SIG-M5 (cell line): ENCODE measurements around the gene MRPS27.

Experiments
- DNase-seq: peaks from one replicate; lab custom pipeline; 2025; lab: John Stamatoyannopoulos, UW

Gene MRPS27

DNA sequence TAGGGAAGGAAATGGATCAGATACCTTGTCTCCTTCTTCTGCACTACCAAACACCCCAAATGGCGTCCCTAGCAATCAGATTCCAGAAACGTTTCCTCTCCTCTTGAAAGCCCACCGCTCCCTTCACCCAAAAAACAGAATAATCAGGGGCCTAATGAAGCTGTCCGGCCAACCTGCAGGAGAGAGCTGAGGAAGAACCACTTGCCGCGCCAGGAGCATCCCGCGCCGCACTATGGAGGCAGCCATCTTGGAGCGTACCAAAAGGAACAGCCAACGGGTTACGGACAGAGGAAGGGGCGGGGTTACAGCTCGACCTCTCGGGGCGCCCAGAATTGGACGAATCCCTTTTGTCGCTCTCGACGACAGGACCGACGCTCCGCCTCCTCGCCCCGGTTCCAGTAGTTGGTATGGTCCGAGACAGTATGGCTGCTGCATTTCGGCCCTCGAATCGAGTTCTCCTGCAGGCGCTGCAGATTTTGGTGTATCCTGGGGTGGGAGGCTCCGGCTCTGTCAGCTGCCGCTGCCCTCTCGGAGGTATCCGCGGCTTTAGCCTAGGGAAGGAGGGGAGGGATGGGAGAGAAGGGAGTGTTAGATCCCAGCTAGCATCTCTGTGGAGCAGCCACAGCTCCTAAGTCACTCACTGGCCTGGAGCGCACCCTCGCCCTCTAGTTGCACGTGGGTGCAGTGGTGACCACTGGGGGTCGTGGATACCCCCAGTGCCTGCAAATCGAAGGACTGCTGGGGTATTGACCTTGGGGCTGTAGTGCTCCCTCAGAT, at the start of gene MRPS27, which contains the start of gene PTCD2:
MRPS27 (minus strand) TSS at position 265 of the 777 bp plus-strand sequence; CDS start at position 246, 19 bp downstream.
PTCD2 (plus strand) TSS at position 398 of the 777 bp plus-strand sequence; CDS start at position 408, 10 bp downstream.
- peak; percentile 94 for DNase-seq

DNA sequence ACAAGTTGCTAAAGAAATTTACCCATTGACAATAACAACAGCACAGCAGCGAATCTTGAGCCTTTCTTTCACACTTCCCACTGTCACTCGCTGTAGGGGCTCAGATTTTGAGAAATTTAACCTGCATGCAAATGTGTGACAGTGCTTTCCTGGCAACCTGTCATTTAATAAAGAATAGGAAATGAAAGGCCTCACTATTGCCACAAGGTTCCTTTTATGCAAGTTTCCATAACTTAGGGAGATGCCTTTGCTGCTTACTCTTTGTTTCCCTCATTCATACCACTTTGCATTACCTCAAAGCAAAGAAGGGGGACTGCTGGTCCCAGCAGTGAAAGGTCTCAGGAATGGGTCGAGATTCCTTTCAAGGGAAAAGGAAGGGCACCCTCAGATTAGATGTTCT, 49.7 kb upstream of the MRPS27 start:
- no peak for DNase-seq

DNA sequence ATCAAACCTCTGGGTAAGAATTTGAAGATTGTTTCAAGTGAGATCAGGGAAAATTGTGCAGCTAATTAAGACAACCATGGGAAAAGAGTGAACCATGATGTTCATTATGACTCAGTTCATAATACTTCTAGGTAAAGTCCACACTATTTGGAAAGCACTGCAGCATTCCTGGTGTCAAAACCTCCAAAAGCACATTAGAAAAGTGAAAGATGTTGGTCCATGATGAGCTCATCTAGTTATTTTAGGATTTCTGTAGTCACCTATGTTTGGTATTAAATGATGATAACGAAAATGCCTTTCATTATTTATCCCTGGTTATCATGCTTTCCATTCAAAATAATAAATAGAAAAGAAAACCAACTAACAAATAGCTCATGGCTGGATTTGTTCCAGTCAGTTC, 49.3 kb upstream of the MRPS27 start:
- no peak for DNase-seq

DNA sequence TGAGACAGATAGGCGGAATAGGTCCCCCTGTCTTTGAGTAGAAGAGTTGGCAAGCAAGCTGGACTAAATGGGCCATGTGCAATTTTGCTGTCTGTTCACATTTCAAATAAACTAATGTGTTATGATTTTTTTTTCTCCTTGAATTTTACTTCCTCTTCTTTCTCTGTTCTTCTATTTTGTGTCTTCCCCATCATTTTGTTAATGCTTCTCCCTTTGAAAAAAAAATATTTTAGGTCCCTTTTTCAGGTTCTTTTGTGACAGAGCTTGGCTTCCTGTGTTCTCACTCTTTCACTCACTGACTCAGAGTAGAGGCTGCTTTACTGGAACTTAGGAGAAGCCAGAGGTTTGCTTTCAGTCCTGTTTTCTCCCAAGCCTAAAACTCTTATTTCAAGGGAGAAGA, 48.2 kb upstream of the MRPS27 start:
- DNase-seq, result no peak

DNA sequence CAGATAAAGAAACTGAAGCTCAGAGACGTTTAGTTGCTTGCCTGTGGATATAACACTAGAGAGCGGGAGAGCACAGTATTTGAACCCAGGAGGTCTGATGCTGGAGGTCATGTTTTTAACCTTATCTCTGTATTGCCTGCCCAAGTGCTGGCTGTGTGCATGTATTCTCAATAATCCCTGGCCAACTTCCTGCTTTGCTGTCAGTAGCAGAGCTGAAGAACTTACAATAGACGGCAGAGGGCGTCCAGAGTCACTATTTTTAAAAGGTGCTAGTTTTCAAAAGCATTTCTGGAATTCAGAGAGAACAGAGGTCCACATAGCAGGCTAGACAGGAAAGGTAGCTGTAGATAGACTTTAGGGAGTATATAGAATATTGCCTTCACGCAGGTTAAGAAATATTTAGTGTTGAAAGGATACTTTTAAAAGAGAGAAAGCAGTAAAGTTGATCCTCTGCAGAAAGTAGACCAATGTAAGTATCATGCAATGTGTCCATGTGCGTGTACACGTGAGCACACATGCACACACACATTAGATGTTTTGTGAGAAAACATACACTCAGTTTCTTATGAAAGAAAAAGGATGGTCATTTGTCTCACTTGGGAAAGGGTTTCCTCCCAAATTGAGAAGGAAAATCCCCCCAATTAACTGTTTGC, 46.4 kb upstream of the MRPS27 start:
- DNase-seq, result no peak

DNA sequence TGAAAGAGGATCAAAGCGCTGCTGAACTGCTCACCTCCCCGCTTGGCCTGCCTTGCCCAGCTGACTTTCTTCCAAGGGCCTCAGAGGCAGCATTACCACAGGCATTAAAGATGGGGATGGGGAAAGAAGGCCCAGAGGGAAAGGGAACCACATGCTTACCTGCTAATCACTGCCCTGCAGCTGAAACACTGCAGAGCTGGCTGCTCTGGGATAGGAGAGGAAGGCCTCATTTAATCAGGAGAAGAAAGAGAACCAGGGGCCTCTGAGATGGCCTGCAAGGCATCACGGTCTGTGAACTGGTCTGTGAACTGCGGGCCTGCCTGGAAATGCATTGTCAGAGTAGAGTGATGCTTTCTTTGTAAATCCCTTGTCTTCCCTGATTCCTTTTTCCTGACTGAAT, 44.9 kb upstream of the MRPS27 start:
- DNase-seq, result no peak

DNA sequence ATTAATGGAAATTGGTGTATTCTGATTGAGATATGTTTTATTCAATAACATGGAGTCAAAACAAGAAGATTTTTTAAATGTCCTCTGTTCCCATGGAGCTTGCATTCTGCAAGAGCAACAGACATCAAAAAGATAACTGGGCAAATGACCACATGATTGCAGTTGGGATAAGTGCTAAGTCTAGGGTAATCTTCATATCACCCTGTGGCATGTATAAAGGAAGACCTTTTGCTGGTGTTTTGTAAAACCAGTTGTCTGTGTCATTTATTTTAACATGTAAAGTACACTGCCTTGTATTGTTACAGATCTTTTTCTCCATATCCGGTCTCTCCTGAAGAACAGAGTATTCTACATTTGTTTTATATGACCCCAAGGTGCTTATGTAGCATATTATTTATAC, 44.1 kb upstream of the MRPS27 start:
- no peak for DNase-seq

DNA sequence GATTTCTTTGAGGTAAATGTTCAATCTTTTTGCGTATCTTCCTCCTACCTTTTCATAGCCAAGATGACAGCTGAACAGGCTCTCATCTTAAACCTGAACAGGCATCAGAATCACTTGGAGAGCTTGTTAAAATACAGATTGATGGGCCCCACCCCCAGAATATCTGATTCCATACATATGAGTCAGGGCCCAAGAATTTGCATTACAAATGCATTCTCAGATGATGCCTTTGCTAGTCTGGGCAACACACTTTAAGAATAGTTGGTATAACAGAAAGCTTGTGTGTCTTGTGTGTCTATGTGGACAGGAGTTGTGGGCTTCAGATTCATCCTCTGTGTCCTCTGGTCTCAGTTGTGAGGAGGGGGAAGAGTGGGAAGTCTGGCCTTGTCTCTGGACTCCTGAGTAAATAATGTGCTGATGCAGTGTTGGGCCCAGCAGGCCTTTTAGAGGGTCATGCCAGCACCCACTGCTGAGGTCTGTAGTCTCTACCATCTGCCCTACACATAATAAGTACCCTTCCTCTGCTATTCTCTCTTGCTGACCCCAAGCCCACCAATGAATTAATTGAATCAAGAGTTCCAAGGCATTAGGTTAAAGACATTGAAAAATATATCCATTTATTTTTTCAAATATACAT, 43.2 kb upstream of the MRPS27 start:
- no peak for DNase-seq

DNA sequence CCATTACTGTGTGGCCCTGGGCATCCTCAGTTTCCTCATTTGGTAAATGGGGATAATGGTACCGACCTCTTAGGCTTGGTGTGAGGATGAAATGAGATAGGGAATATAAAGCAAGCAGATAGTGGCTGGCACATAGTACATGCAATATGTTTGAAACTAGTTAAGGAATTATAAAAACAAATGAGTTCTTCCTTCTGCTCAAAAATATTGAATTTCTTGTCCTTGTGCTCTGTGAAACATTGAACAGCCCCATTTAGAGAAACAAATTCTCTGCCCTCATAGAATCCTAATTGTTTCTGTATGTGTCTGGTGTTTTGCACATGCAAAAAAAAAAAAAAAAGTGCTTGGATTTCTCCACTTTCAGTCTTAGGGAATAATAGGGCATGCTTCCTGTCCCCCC, 39.8 kb upstream of the MRPS27 start:
- DNase-seq, result no peak

DNA sequence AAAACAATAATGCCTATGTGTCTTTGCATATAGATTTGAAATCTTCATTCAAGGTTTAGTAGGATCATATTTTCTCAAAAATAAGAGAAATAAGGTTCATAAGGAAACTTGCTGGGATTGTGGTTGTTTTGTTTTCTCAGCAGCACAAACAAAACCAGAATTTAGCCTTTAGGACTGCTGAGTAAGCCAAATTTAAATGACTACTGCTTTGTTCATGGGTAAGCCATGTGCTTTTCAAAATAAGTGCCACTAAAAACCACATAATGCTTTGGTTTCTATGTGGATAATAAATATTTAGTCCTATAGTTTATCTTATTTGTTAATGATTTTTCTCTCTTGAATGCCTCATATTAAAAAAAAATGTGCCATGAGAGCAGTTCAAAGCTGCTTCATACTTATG, 38.9 kb upstream of the MRPS27 start:
- no peak for DNase-seq

DNA sequence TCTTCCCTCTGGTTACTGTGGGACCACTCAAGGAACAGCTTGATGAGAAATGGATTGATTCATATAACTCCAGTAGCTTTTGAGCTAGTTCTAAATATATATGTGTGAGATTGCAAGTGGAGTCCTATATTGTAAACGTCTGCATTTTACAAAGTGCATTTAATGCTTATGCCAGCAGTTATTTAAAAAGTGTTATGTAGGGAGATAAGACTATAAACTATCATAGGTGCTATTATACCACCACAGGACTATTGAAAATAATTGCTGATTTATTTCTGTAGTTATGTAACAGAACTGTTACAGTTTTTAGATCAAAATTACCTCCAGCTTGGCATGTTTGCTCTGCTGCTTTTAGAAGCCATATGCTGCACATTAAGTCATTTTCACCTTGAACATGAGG, 36.3 kb upstream of the MRPS27 start:
- no peak for DNase-seq

DNA sequence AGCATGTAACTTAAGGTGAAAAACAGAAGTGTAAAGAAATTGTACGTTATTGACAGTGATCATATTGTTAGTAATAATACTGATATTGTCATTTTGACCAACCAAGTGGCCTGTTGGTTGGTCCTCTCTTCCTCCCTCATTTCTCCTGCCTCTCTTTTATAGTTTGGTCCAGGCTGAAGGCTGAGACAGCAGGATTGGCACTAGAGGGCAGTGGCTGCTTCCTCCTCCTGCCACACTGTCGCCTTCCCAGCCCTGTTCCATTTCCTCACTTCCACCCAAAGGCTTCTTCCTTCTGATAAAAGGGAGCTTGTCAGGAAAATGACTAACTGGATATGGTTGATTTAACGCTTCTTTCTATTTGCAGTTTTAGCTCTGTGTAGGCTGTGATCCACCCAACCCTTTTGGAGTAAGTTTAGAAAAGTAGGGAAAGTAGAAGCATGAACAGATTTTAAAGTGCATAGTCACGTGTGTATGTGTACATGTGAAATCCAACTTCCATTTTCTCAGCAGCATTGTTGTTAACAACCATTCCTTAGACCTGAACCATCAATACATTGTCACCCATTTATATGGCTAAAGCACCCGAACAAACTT, 35.8 kb upstream of the MRPS27 start:
- DNase-seq, result no peak

DNA sequence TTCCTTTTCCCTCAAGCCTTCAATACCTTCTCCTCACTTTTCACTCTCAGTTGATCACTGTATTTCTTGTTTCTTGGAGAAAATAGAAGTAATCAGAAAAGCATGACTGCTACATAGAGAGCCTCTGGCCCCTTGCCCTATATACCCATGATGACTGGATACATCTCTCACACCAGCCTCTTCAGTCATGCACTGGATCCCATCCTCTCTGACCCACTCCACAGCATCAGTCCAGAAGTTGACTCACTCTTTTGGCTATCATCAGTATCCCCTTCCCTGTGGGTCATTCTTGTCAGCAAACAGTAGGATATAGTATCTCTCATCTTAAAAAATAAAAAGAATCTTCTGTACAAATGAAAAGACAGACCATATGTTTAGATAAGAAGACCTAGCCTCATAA, 33.0 kb upstream of the MRPS27 start:
- no peak for DNase-seq

DNA sequence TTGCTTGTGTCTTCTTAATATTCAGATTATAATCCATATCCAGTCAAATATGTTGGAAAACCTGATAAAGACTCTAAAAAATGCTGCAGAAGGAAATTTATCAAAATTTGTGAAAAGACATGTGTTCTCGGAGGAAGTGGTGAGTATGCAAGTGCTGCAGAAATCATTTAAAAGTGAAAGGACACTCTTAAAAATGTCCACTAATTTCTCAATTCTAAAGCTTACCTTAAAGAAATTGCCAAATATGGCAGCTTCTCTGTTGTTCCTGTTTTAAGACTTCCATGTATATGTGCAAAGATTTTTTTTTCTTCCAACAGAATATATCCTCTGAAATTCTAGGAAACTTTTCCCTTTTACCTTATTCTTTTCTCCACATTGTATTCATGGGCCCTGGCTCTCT, 32.6 kb upstream of the MRPS27 start:
- DNase-seq, result no peak

DNA sequence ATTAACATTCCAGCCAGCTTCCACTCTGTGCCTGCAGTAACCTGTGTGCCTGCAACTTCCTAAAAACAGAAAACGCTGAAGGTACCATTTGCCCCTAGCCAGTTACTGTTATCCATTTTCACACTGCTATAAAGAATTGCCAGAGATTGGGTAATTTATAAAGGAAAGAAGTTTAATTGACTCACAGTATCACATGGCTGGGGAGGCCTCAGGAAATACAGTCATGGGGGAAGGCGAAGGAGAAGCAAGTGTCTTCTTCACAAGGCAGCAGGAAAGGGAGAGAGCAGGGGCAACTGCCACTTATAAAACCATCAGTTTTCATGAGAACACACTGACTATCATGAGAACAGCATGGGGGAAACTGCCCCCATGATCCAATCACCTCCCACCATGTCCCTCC, 31.3 kb upstream of the MRPS27 start:
- DNase-seq, result no peak

DNA sequence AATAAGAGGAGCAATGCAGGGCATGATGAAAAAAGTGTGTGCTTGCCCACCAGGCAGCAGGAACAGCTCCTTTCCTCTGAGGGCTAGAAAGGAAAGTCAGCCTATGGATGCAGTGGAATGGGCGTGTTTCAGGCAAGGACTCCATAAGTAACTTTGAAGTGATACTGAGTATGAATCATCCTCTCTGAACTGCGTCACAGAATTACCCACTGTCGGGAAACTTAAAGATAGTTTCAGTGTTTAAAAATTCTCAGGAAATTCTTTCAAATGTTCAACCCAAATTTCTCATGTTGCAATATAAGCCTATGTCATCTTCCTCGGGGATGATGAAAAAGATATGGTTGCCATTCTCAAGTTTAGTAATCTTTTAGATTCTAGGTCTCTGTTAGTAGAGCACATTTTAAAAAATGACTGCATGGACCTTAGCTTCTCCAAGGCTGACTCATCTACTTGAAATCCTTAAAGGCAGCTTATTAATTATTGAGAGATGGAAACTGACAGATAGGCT, 27.8 kb upstream of the MRPS27 start:
- DNase-seq, result no peak

DNA sequence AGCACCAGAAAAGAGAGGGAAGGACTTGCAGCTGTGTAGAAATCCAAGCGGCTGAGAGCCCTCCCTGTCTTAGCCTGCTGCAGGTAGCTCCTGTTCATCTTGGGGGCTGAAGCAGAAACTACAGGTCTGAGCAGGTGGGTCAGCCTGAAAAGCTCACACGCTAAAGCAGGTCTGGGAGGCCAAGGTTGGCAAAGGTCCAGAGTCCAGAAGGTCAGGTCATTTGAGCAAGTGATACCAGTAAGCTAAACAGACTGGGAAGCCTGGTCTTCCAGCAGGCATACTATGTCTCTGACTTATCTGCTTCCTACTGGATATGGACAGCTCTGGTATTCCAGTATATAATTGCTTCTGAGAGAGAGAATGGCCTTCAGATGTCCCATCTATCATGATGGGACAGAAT, 26.4 kb upstream of the MRPS27 start:
- no peak for DNase-seq

DNA sequence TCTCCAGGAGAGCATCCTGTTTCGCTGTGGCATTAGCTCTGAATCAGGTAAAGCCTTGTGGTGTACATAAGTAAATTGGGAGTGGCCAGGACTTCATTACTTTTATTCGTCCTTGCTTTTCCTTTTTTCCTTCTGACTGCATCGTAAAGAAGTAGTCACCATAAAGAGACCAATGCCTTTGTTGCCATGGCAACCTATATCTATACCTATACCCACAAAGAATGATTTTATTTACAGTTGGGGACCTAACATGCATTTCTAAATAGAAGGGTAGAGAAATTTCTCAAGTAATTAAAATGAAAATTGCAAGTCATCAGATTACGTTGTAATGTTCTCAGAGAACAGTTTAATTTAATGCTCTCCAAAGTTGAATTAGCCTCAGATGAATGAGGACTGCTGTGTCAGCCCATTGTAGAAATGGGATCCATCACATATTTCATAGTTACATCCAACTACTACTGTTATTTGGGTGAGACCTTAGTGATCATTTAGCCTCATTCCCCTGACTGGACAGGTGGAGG, 18.7 kb upstream of the MRPS27 start:
- DNase-seq, result no peak

DNA sequence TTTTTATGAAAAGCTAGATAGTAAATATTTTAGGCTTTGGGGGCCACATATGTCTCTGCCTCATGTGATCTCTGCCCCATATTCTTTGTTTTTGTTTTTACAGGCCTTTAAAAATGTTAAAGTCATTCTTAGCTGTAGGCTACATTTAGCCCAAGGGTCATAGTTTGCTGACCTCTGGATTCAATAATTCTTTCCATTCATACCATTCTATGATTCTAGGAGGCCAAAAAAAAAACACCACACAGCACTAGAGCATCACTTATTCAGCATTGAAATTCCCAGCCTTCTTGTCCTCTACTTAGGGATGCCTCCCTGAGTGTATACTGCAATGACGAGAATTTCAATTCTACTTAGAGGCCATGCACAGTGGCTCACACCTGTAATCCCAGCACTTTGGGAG, 17.1 kb upstream of the MRPS27 start:
- no peak for DNase-seq

DNA sequence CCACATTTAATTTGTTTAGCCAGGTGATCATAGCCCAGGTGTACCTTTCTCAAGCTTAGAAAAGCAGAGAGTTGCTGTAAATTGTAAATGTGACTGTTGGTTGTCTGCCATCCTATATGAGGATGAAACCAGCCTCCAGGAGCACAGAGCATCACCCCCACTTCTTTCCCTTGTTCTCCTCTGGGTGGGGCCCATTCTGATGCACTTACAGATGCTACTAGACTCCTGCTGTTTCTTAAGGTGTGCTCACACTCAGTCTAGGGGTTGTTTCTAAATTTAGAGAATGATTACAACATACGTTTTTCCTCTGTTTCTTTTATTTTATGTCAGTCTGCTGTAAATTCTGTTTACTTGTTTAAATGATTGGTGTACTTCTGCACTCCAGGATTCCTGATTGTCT, 10.7 kb upstream of the MRPS27 start:
- DNase-seq, result no peak

DNA sequence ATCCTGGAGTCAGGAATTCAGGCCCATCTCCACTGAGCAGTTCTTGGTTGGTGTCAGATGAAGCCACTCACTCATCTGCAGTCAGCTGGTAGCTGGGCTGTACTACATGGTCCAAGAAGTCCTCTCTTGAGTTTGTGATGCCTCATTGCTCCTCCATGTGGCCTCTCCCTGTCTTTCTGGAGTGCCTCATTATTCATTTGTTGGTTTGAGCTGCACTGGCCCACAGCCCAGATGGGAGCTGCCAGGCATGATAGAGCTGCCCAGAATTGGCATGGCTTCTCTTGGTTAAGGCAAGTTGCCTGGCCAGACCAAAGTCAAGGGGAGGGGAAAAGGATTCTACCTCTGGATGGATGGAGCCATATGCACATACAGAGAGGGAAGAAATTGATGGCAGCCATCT, 8.1 kb upstream of the MRPS27 start:
- DNase-seq, result no peak

DNA sequence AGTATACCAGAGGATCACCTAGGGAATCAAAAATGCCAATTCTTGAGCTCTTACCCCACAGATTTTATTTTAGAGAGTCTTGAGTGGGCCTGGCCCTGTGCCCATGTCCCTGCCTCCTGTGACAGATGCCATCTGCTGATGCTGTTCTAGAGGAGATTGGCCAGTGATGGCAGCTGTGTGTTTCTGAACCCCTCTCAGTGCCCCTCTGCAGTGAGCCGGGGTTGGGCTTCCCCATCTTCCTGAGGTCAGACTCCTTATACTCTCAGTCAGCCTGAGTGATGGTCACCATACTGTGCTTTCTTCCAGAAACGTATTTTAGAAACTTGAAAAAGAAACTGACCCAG, 6.2 kb upstream of the MRPS27 start:
- no peak for DNase-seq
